Myometrial cell (primary cell): ENCODE measurements around the gene RNASE8. TPM values are rescaled to one million over a fixed set of nuclear protein-coding genes. Genes with fewer than 3 reads are reported as not detected.

Experiments used
- total RNA-seq: library from RNA; depleted of rRNA; stranded (reverse); fragments of >200 nt; gene quantifications from 2 replicates; pipeline ENCODE4 v1.2.3, GENCODE V29; 2015

Gene RNASE8
- total RNA-seq: not detected in 2 replicates

GRCh38 chr14:21057803-21058675 is at the start of gene RNASE8:
TSS of gene RNASE8 (plus strand) at chr14:21057822. CDS start at chr14:21057893, 71 bp downstream.

GRCh38 chr14:21024585-21025370 is 32.8 kb upstream of the RNASE8 start, which contains the start of gene NDRG2:
TSS of gene NDRG2 (minus strand) at chr14:21025061. CDS start at chr14:21023315, 1,746 bp downstream.

GRCh38 chr14:21029917-21030316 is 27.7 kb upstream of the RNASE8 start, which contains the start of gene TPPP2:
TSS of gene TPPP2 (plus strand) at chr14:21030217. CDS start at chr14:21030582, 365 bp downstream.

GRCh38 chr14:21034707-21035106 is 22.9 kb upstream of the RNASE8 start, which contains the start of gene RNASE13:
TSS of gene RNASE13 (minus strand) at chr14:21034807. CDS start at chr14:21034288, 519 bp downstream.

DNA sequence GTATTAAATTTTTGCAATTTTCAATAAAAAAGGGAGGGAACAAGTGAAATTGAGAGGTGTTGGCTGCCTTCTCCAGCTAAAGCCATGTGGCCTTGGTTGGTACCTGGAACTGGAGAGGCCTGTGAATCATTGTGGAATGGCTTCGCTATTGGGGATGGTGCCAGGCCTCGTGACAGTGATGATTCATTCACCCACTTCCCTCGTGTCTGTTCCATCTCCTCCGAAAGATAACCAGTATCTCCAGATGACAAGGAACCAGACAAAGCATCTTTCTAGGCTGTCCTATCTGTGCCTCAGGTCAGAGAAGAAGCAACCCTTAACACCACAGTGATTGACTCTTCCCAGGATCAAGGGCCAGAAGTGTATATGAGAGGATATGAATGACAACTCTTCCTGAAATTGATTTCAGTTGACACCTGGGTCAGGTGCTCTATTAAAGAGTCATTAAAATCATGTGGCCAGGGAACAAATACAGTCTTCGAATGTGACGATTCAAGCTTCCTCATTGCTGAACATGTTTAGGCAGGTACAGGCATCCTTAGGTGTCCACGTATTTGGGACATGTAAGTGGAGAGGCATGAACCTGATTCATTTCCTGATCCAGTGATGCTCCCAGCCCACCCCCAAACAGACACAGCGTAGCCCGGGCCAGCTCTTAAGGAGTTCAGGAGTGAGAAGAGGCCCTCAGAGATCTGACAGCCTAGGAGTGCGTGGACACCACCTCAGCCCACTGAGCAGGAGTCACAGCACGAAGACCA is 15.8 kb upstream of the RNASE8 start, which contains the start of gene RNASE7:
Gene RNASE7, plus strand, starts transcription at position 687 of the 758 bp plus-strand sequence. CDS start 631 bp downstream, outside the sequence.

GRCh38 chr14:21070083-21070609 is 12.5 kb downstream of the RNASE8 start, which contains the start of gene ARHGEF40:
TSS of gene ARHGEF40 (plus strand) at chr14:21070304. CDS start at chr14:21070397, 93 bp downstream.

DNA sequence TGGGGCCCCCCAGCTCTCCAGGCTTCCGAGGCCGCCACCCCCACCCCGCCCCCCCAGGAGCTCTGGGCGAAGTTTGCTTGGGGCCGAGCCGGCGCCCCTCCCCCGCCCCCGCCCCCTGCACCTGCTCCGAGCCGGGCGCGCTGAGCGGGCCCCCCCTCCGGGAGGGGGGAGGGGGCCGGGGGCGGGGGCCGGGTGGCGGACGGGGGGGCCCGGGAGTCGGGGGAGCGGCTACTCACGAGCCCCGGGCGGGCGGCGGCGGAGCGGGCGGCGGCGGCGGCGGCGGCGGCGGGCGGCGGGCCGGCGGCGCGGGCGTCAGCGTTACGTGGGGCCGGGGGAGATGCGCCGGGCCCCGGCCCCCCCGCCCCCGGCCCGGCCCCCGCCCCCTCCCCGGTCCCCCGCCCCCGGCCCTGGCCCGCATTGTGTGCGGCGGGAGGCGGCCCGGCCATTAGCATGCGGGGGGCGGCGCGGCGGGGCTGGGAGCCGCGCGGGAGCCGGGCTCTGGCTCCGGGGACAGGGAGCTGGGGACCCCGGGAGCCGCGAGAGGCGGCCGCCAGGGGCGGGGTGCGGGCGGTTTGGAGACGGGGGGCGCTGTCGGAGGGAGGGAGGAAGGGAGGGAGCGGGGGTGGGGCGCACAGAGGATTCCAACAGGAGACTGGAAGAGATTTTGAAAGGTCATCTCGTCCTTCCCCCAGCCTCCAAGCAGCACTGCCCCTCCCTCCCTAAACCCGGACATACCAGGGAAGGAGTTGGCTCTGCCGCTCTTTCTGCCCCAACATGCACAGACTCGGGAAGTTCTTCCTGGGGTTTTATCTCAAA is 40.7 kb downstream of the RNASE8 start, which contains the start of gene ZNF219:
Gene ZNF219, minus strand, starts transcription at position 580 of the 816 bp plus-strand sequence. CDS start 5,064 bp downstream, outside the sequence.

DNA sequence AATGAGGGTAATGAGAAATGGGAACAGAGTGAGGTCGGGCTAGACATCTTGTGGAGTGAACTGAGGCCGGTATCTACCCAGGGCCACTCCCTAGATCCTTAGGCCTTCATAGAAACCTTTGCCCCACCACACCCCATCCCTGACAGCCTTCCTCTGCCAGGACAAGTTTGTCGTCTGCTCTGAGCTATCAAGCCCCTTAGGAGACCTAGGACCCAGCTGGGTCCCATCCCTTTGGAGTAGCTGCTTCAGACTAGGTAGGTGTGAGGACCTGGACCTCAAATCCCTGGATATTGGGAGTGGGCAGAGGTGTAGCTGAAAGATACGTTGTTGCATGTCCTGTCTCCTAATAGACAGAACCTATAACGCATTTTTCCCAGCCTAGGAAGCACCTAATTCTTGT is 43.3 kb downstream of the RNASE8 start, which contains the start of gene TMEM253:
Gene TMEM253, plus strand, starts transcription at position 136 of the 400 bp plus-strand sequence. CDS start 278 bp downstream, outside the sequence.

Other genes starting within 250 kb of the RNASE8 start
- not detected in 2 replicates for gene RNASE3, start 166.4 kb upstream of the RNASE8 start, total RNA-seq
- not detected in 2 replicates for gene RNASE2, start 102.3 kb upstream of the RNASE8 start, total RNA-seq
- gene METTL17, start 67.8 kb upstream of the RNASE8 start, total RNA-seq: 72.5 and 78.1 TPM in 2 replicates
- gene SLC39A2, start 58.5 kb upstream of the RNASE8 start, total RNA-seq: 0.18 and 0.58 TPM in 2 replicates
- gene NDRG2, start 32.8 kb upstream of the RNASE8 start, total RNA-seq: 0.18 TPM in 1 of 2 replicates, not detected in the other
- gene TPPP2, start 27.6 kb upstream of the RNASE8 start, total RNA-seq: not detected in 2 replicates
- not detected in 2 replicates for gene RNASE13, start 23.0 kb upstream of the RNASE8 start, total RNA-seq
- not detected in 2 replicates for gene RNASE7, start 15.5 kb upstream of the RNASE8 start, total RNA-seq
- gene ARHGEF40, start 12.5 kb downstream of the RNASE8 start, total RNA-seq: 20.9 and 30.8 TPM in 2 replicates
- 0.29 and 1.1 TPM in 2 replicates for gene ZNF219, start 40.8 kb downstream of the RNASE8 start, total RNA-seq
- not detected in 2 replicates for gene TMEM253, start 43.2 kb downstream of the RNASE8 start, total RNA-seq
- gene OR5AU1, start 98.2 kb downstream of the RNASE8 start, total RNA-seq: not detected in 2 replicates
- gene HNRNPC, start 211.6 kb downstream of the RNASE8 start, total RNA-seq: 976 and 1,073 TPM in 2 replicates
- not detected in 2 replicates for gene RPGRIP1, start 222.3 kb downstream of the RNASE8 start, total RNA-seq